BJ (cell line): ENCODE results near the gene ATG16L1. TPM values are rescaled to one million over a fixed set of nuclear protein-coding genes. Genes with fewer than 3 reads are reported as not detected.

Experiments used
- CTCF ChIA-PET: fragments of 350-600 bp; formaldehyde crosslinking; extraction: SDS; loops from one replicate; lab custom pipeline; 2021; ENCODE audit warnings: antibody characterized with exemption, inconsistent platforms; lab: Yijun Ruan, JAX
- POLR2A ChIA-PET: fragments of 300-600 bp; sonication (Branson Sonifier 250); formaldehyde crosslinking; extraction: SDS; loops from one replicate; lab custom pipeline; 2021; ENCODE audit warnings: antibody characterized with exemption; lab: Charles Lee
- DNase-seq: peaks from one replicate; pipeline ENCODE4 v3.0.0-alpha.2; 2011; ENCODE audit warnings: low read depth
- H3K27me3 ChIP-seq: 2 replicates; pipeline ENCODE4 v1.6.0; 2011; ENCODE audit warnings: low read length; ENCODE audit not compliant: control insufficient read depth, insufficient read depth
- H3K36me3 ChIP-seq: 2 replicates; pipeline ENCODE4 v1.5.1; 2011; ENCODE audit warnings: low read length; ENCODE audit not compliant: control insufficient read depth, insufficient read depth
- H3K4me3 ChIP-seq: 2 replicates; pipeline ENCODE4 v1.5.1; 2011; ENCODE audit warnings: low read depth, mild to moderate bottlenecking, control low read depth, low read length
- CTCF ChIP-seq: IDR thresholded peaks from 2 replicates; pipeline ENCODE4 v1.5.1; 2011; ENCODE audit warnings: low read depth, mild to moderate bottlenecking, control low read depth, inconsistent platforms, low read length, moderate library complexity; ENCODE audit not compliant: insufficient read depth
- polyA plus RNA-seq: library from polyadenylated mRNA; depleted of rRNA; stranded (reverse); fragments of >200 nt; gene quantifications from 2 replicates; pipeline ENCODE4 v1.2.3, GENCODE V29; 2011

ATG16L1 gene
- polyA plus RNA-seq, 1 experiment = 26.4 TPM

- Histone ChIP-seq H3K27me3 (peaks cover 18% of the 10 kb centered on the region), H3K36me3 (no peaks in the 10 kb centered on the region), H3K4me3 (no peak overlapping the region)
- no peak for TF ChIP-seq CTCF
- CTCF ChIA-PET = interaction anchor here (1.3 kb wide), 1 partner anchor 154 kb away, joined by 3 read pairs; no protein-coding TSS in a partner anchor
- DNase-seq = no peak
- POLR2A ChIA-PET = no interaction called here
Observed at GRCh38 chr2:233208382-233209116, 42.9 kb upstream of the ATG16L1 start.

DNA sequence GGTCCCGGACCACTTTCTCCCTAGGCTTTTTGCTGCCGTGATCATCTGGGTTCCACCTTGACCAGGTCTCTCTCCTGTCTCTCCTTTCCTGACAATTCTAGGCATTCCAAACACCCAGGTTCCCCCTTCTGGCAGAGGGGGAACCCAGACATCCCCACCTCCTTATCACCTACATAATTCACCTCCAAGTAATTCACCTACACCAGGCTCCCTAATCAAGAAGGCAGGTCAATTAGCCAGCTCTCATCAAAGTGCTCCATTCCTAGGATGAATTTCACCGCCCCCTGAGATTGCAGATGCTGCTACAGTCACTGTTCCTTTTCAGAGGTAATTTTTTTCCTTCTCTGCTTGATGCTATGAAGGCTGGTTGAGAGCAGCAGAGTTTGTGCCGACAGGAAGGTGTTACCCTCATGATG lies 42.3 kb upstream of the ATG16L1 start:
- no peak for TF ChIP-seq CTCF
- POLR2A ChIA-PET = no interaction called here
- CTCF ChIA-PET = interaction anchor here (0.9 to 1.7 kb wide), 2 partner anchors 9 to 366 kb away, joined by 3 to 6 read pairs; no protein-coding TSS in a partner anchor

DNA sequence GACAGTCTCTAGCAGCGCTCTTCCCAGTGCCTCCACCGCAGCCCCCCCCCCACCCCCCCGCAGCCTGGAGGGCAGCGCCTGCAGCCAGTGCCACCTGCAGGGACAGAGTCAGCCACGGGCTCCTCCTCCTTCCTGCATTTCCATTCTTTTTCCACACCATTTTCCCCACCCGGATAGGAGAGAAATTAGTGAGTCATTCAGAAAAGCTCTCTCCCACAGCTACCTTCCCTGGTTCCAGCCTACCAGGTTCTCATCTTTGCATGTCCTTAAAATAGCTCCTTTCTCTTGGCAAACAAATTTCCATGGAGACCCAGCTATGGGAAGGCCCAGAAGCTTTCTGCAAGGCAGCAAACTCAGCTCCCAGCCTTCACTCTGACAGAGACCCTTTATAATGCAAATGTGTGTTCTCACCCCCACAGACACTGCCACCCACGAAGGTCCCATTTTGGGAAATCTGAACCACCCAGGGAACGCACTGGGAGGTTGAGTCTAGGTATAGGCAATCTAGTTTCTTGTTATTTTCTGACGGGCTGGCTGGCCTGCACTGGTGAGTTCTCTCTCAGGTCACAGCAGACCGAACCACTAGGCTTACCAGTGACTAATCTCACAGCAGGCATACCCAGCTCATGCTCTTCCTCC lies 41.8 kb upstream of the ATG16L1 start:
- POLR2A ChIA-PET = no interaction called here
- no peak for DNase-seq
- H3K36me3 ChIP-seq = no peaks in the 10 kb centered on the region
- H3K27me3 ChIP-seq = peaks cover 21% of the 10 kb centered on the region
- CTCF ChIA-PET = interaction anchor here (0.9 to 1.7 kb wide), 3 partner anchors 9 to 366 kb away, joined by 3 to 6 read pairs (median 4); partner anchors contain the start of gene ATG16L1
- no peak for TF ChIP-seq CTCF
- no peak overlapping the region for H3K4me3 ChIP-seq

More for the DNA sequence above, 42.3 kb upstream of the ATG16L1 start:
- DNase-seq = no peak
- Histone ChIP-seq H3K27me3 (peaks cover 21% of the 10 kb centered on the region), H3K36me3 (no peaks in the 10 kb centered on the region), H3K4me3 (no peak overlapping the region)

DNA sequence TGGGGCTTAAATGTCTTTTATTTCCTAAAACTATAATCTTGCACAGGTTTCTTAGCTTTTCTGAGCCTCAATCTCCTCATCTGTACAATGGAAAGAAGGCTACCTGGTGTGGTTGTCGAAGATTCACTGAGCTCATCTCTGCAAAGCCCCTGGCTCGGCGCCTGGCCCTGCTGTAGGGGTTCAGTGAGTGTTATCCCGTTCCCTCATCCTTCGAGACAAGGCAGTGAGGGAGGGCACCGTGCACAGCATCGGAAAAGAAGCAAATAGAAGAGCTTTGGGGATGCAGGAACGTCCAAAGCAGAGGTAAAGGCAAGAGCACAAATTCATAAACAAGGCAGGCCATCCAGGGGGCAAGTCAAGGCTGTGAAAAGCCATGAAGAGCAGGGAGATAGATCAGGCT lies 41.2 kb upstream of the ATG16L1 start:
- no peak for DNase-seq
- Histone ChIP-seq H3K27me3 (peaks cover 21% of the 10 kb centered on the region), H3K4me3 (no peak overlapping the region), H3K36me3 (no peaks in the 10 kb centered on the region)
- POLR2A ChIA-PET = no interaction called here
- no peak for TF ChIP-seq CTCF
- CTCF ChIA-PET = interaction anchor here (1.5 to 1.7 kb wide), 2 partner anchors 10 to 41 kb away, joined by 4 to 6 read pairs; partner anchors contain the start of gene ATG16L1
